ENCODE measurements around the gene KRTAP6-2.

DNA sequence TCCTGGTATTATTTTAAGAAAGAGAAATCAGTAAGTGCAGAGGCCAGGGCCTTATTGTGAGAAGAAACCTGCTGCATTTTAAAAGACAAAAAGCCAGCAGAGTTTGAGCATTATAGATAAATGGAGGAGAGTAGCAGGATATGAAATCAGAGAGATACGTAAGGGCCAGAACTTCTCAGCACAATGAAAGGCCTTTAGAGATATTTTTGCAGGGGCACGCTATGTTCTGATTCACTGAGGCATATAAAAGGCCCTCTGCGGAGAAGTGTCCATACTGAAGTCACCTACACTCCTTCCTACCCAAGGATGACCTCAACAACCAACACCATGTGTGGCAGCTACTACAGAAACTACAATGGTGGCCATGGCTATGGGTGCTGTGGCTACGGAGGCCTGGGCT, 6.6 kb downstream of the KRTAP6-2 start, which contains the start of gene KRTAP6-3:
- TF ChIP-seq, protein P1, sequence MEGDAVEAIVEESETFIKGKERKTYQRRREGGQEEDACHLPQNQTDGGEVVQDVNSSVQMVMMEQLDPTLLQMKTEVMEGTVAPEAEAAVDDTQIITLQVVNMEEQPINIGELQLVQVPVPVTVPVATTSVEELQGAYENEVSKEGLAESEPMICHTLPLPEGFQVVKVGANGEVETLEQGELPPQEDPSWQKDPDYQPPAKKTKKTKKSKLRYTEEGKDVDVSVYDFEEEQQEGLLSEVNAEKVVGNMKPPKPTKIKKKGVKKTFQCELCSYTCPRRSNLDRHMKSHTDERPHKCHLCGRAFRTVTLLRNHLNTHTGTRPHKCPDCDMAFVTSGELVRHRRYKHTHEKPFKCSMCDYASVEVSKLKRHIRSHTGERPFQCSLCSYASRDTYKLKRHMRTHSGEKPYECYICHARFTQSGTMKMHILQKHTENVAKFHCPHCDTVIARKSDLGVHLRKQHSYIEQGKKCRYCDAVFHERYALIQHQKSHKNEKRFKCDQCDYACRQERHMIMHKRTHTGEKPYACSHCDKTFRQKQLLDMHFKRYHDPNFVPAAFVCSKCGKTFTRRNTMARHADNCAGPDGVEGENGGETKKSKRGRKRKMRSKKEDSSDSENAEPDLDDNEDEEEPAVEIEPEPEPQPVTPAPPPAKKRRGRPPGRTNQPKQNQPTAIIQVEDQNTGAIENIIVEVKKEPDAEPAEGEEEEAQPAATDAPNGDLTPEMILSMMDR (IDR thresholded peaks at IDR 0.05): no peak
- no peak for TF ChIP-seq EP300 (IDR thresholded peaks at IDR 0.05)
- no peak for TF ChIP-seq POLR2A (IDR thresholded peaks at IDR 0.05)
